Transverse colon (tissue), 4 donors: ENCODE data around the gene LONP1. TPM values are rescaled to one million over a fixed set of nuclear protein-coding genes. Genes with fewer than 3 reads are reported as not detected.
"Not testable (repeated sequence)": the region's sequence is repeated elsewhere in the genome, so short reads cannot be mapped to it uniquely, and the experiment has no call there.

Experiments
- DNase-seq: peaks from one replicate; pipeline ENCODE4 v3.0.0-alpha.2; 2019
- H3K27ac ChIP-seq, 4 donors: fragments of 200-600 bp; sonication (generic); 2 replicates each; pipeline ENCODE4 v1.5.1; 2016 to 2018; ENCODE audit warnings: inconsistent platforms in 4 of 4
- H3K27me3 ChIP-seq: fragments of 200-600 bp; sonication (generic); 2 replicates; pipeline ENCODE4 v1.5.1; 2017; ENCODE audit warnings: inconsistent platforms
- H3K36me3 ChIP-seq, 4 donors: fragments of 200-600 bp; sonication (generic); 2 replicates each; pipeline ENCODE4 v1.5.1; 2017 to 2019; ENCODE audit warnings: inconsistent platforms in 4 of 4
- H3K4me1 ChIP-seq, 4 donors: fragments of 200-600 bp; sonication (generic); 2 replicates each; pipeline ENCODE4 v1.5.1; 2017 to 2020; ENCODE audit warnings: inconsistent platforms in 4 of 4
- H3K4me3 ChIP-seq, 4 donors: fragments of 200-600 bp; sonication (generic); 1 replicate in 1 of 4; 2 replicates in 3 of 4; pipeline versions ENCODE4 v1.5.1 to v1.6.1; 2017 to 2019; ENCODE audit warnings: inconsistent platforms in 4 of 4
- H3K9me3 ChIP-seq, 2 donors: fragments of 200-600 bp; sonication (generic); 2 replicates each; pipeline ENCODE4 v1.5.1; 2017 to 2019; ENCODE audit warnings: inconsistent platforms in 2 of 2
- CTCF ChIP-seq, 5 experiments: fragments of 200-600 bp in 3 of 5; fragments of 450-650 bp in 2 of 5; sonication (generic) in 3 of 5; IDR thresholded peaks; 1 replicate in 2 of 5; 2 replicates in 3 of 5; pipeline ENCODE4 v1.5.1; 2016 to 2017; ENCODE audit warnings: antibody characterized with exemption in 5 of 5, inconsistent platforms in 3 of 5, mild to moderate bottlenecking in 2 of 5, moderate library complexity in 1 of 5
- EP300 ChIP-seq: sonication (generic); formaldehyde crosslinking; IDR thresholded peaks from one replicate; pipeline ENCODE4 v1.6.1; 2017; ENCODE audit warnings: antibody characterized with exemption, low read depth
- POLR2A ChIP-seq: fragments of 450-650 bp; IDR thresholded peaks from one replicate; pipeline ENCODE4 v1.6.1; 2016; ENCODE audit warnings: antibody characterized with exemption, mild to moderate bottlenecking, moderate library complexity
- POLR2AphosphoS5 ChIP-seq, 3 donors: sonication (generic); formaldehyde crosslinking; IDR thresholded peaks; one replicate each; pipeline ENCODE4 v1.6.1; 2016; ENCODE audit warnings: antibody characterized with exemption in 3 of 3
- WGBS, 2 donors: methylation state at CpG; one replicate each; pipeline ENCODE4 v1.1.5; 2018; ENCODE audit warnings: low coverage in 1 of 2; 5-methylcytosine and 5-hydroxymethylcytosine counted together
- in situ Hi-C, 4 donors: fragments of 200-750 bp; cut with MboI; loops; one replicate each; pipeline versions ENCODE4 v1.15.0 to v1.15.1; 2017; ENCODE audit warnings: low sequenced_read_pairs in 3 of 4, low pct_ligation_motif_present in 1 of 4, low pct_unique_long_range_greater_than_20kb in 1 of 4
- intact Hi-C: fragments of 100-400 bp; cut with DNase I; formaldehyde crosslinking; loops from one replicate; pipeline ENCODE4 v1.15.1; 2023; ENCODE audit warnings: low total_unique reads
- total RNA-seq, 4 donors: library from RNA; depleted of rRNA; stranded (reverse); fragments of >200 nt; gene quantifications; one replicate each; pipeline ENCODE4 v1.1.0, GENCODE V29; 2016

LONP1 gene
- total RNA-seq, 4 donors from 2014 or later: 28.7 to 164 (median 39.8) TPM

- intact Hi-C loops: no loop called here
These were observed 23.7 kb upstream of the LONP1 start for GRCh38 chr19:5743630-5744029.

GRCh38 chr19:5742051-5742450 lies 22.1 kb upstream of the LONP1 start:
- no peak for DNase-seq
- H3K9me3 ChIP-seq: no peaks in the 10 kb centered on the region
- intact Hi-C loops: no loop called here
- no peak overlapping the region for H3K4me3 ChIP-seq
- 86 to 90% methylated on average over 18 to 19 of the region's 19 CpGs for WGBS, 2 donors
- TF ChIP-seq EP300 (no peak), POLR2AphosphoS5 (IDR thresholded peaks at IDR 0.05) (no peak), CTCF (IDR thresholded peaks at IDR 0.05) (no peak), POLR2A (no peak)
- in situ Hi-C loops: no loop called here
- H3K27me3 ChIP-seq: peaks cover 7% of the 10 kb centered on the region
- H3K4me1 ChIP-seq: no peaks in the 10 kb centered on the region
- no peaks in the 10 kb centered on the region for H3K36me3 ChIP-seq
- no peak overlapping the region for H3K27ac ChIP-seq

More at GRCh38 chr19:5743630-5744029, 23.7 kb upstream of the LONP1 start:
- TF ChIP-seq POLR2AphosphoS5 (IDR thresholded peaks at IDR 0.05) (no peak), POLR2A (no peak), EP300 (no peak), CTCF (IDR thresholded peaks at IDR 0.05) (no peak)
- H3K9me3 ChIP-seq: no peaks in the 10 kb centered on the region
- in situ Hi-C loops: no loop called here
- peaks cover 10% of the 10 kb centered on the region for H3K27me3 ChIP-seq
- no peak overlapping the region for H3K27ac ChIP-seq
- H3K4me3 ChIP-seq: no peak overlapping the region
- no peaks in the 10 kb centered on the region for H3K4me1 ChIP-seq
- no peak for DNase-seq
- no peaks in the 10 kb centered on the region for H3K36me3 ChIP-seq

GRCh38 chr19:5738423-5738822 lies 18.5 kb upstream of the LONP1 start:
- no peaks in the 10 kb centered on the region for H3K9me3 ChIP-seq
- H3K27ac ChIP-seq: no peak overlapping the region
- intact Hi-C loops (no loop called here), in situ Hi-C loops (no loop called here)
- peaks cover 7% of the 10 kb centered on the region for H3K27me3 ChIP-seq
- no peaks in the 10 kb centered on the region for H3K4me1 ChIP-seq
- 49 to 74% methylated on average over 4 to 8 of the region's 8 CpGs for whole genome bisulfite sequencing, 2 donors
- no peaks in the 10 kb centered on the region for H3K36me3 ChIP-seq
- no peak overlapping the region for H3K4me3 ChIP-seq
- no peak for DNase-seq
- TF ChIP-seq EP300: no peak
- TF ChIP-seq CTCF (IDR thresholded peaks at IDR 0.05): no peak
- TF ChIP-seq POLR2A: no peak
- TF ChIP-seq POLR2AphosphoS5 (IDR thresholded peaks at IDR 0.05): no peak

GRCh38 chr19:5733172-5733571 lies 13.2 kb upstream of the LONP1 start:
- 79 to 81% methylated on average over 2 of the region's 2 CpGs for whole genome bisulfite sequencing, 2 donors
- H3K4me3 ChIP-seq, in situ Hi-C loops, H3K27ac ChIP-seq, intact Hi-C loops, H3K27me3 ChIP-seq, H3K36me3 ChIP-seq, DNase-seq, H3K9me3 ChIP-seq, H3K4me1 ChIP-seq: not testable (repeated sequence)

GRCh38 chr19:5727453-5728050 lies 7.6 kb upstream of the LONP1 start:
- DNase-seq: no peak
- H3K9me3 ChIP-seq: peaks cover 0 to 4% of the 10 kb centered on the region in 2 donors
- H3K36me3 ChIP-seq: no peaks in the 10 kb centered on the region
- H3K4me1 ChIP-seq: no peaks in the 10 kb centered on the region
- intact Hi-C loops (no loop called here), in situ Hi-C loops (no loop called here)
- no peaks in the 10 kb centered on the region for H3K27me3 ChIP-seq
- 91% methylated on average over 4 of the region's 4 CpGs; no CpG with 5 or more reads in 1 of the 2 donors for WGBS, 2 donors
- no peak overlapping the region for H3K27ac ChIP-seq
- TF ChIP-seq POLR2A (no peak), EP300 (no peak), CTCF (IDR thresholded peaks at IDR 0.05) (no peak), POLR2AphosphoS5 (IDR thresholded peaks at IDR 0.05) (no peak)
- no peak overlapping the region for H3K4me3 ChIP-seq
